Liver (tissue), 9 donors: ENCODE measurements around the gene GHITM. TPM values are rescaled to one million over a fixed set of nuclear protein-coding genes. Genes with fewer than 3 reads are reported as not detected.

Experiments
- DNase-seq: peaks from one replicate; pipeline ENCODE4 v3.0.0-alpha.2; 2017; ENCODE audit warnings: low spot score
- H3K27ac ChIP-seq, 2 donors: one replicate each; pipeline ENCODE4 v1.7.0; 2013; ENCODE audit warnings: inconsistent platforms in 2 of 2, low read length in 2 of 2, control low read depth in 1 of 2, low read depth in 1 of 2, mild to moderate bottlenecking in 1 of 2
- H3K27me3 ChIP-seq, 4 donors: one replicate each; pipeline versions ENCODE4 v1.6.1 to v1.7.0; 2013; ENCODE audit warnings: low read length in 3 of 4, inconsistent platforms in 1 of 4, mild to moderate bottlenecking in 1 of 4, moderate library complexity in 1 of 4; ENCODE audit not compliant: control insufficient read depth in 4 of 4, insufficient read depth in 4 of 4
- H3K36me3 ChIP-seq, 4 donors: one replicate each; pipeline versions ENCODE4 v1.6.1 to v1.7.0; 2013; ENCODE audit warnings: low read length in 3 of 4, mild to moderate bottlenecking in 3 of 4, low read depth in 1 of 4, moderate library complexity in 1 of 4; ENCODE audit not compliant: control insufficient read depth in 4 of 4, insufficient read depth in 3 of 4
- H3K4me1 ChIP-seq, 4 donors: one replicate each; pipeline versions ENCODE4 v1.6.1 to v1.7.0; 2013; ENCODE audit warnings: low read length in 3 of 4, mild to moderate bottlenecking in 3 of 4, moderate library complexity in 1 of 4; ENCODE audit not compliant: control insufficient read depth in 4 of 4, insufficient read depth in 4 of 4
- H3K4me3 ChIP-seq, 3 donors: one replicate each; pipeline versions ENCODE4 v1.6.1 to v1.7.0; 2013; ENCODE audit warnings: low read length in 3 of 3, control low read depth in 1 of 3, low read depth in 1 of 3, mild to moderate bottlenecking in 1 of 3
- H3K9ac ChIP-seq, 2 donors: one replicate each; pipeline ENCODE4 v1.7.0; 2013; ENCODE audit warnings: low read length in 2 of 2, mild to moderate bottlenecking in 2 of 2, moderate library complexity in 2 of 2, control low read depth in 1 of 2, low read depth in 1 of 2
- H3K9me3 ChIP-seq, 4 donors: one replicate each; pipeline versions ENCODE4 v1.6.1 to v1.7.0; 2013; ENCODE audit warnings: low read length in 3 of 4; ENCODE audit not compliant: control insufficient read depth in 4 of 4
- ATF3 ChIP-seq: IDR thresholded peaks from 2 replicates; pipeline ENCODE4 v1.6.1; 2016; ENCODE audit warnings: antibody characterized with exemption
- CTCF ChIP-seq: fragments of 150-350 bp; IDR thresholded peaks from 2 replicates; pipeline ENCODE4 v1.5.1; 2017; ENCODE audit warnings: improper control_type of control experiment, low read depth, low read length; ENCODE audit not compliant: missing input control
- EGR1 ChIP-seq, 2 donors: IDR thresholded peaks; 2 replicates each; pipeline ENCODE4 v1.6.1; 2016 to 2018; ENCODE audit warnings: antibody characterized with exemption in 2 of 2, low read depth in 2 of 2
- FOXA1 ChIP-seq: IDR thresholded peaks from 2 replicates; pipeline ENCODE4 v1.6.1; 2016; ENCODE audit warnings: antibody characterized with exemption
- FOXA2 ChIP-seq: IDR thresholded peaks from 2 replicates; pipeline ENCODE4 v1.6.1; 2016; ENCODE audit warnings: antibody characterized with exemption
- GABPA ChIP-seq, 2 donors: IDR thresholded peaks in 1 of 2; conservative IDR thresholded peaks in 1 of 2; 2 replicates each; pipeline ENCODE4 v1.6.1; 2016; ENCODE audit warnings: antibody characterized with exemption in 2 of 2, mild to moderate bottlenecking in 1 of 2, moderate library complexity in 1 of 2
- HNF4A ChIP-seq, 2 donors: conservative IDR thresholded peaks; 2 replicates each; pipeline ENCODE4 v1.6.1; 2016; ENCODE audit warnings: antibody characterized with exemption in 2 of 2, mild to moderate bottlenecking in 2 of 2
- HNF4G ChIP-seq: IDR thresholded peaks from 2 replicates; pipeline ENCODE4 v1.6.1; 2016; ENCODE audit warnings: antibody characterized with exemption
- JUND ChIP-seq, 2 donors: IDR thresholded peaks; 2 replicates each; pipeline ENCODE4 v1.6.1; 2016; ENCODE audit warnings: antibody characterized with exemption in 2 of 2
- MAX ChIP-seq: IDR thresholded peaks from 2 replicates; pipeline ENCODE4 v1.6.1; 2016; ENCODE audit warnings: antibody characterized with exemption
- NR2F2 ChIP-seq: IDR thresholded peaks from 2 replicates; pipeline ENCODE4 v1.6.1; 2016; ENCODE audit warnings: antibody characterized with exemption
- RAD21 ChIP-seq, 2 donors: IDR thresholded peaks; 2 replicates each; pipeline ENCODE4 v1.6.1; 2016; ENCODE audit warnings: antibody characterized with exemption in 2 of 2, mild to moderate bottlenecking in 2 of 2
- REST ChIP-seq: IDR thresholded peaks from 2 replicates; pipeline ENCODE4 v1.6.1; 2016; ENCODE audit warnings: antibody characterized with exemption, mild to moderate bottlenecking
- RXRA ChIP-seq, 2 donors: IDR thresholded peaks; 2 replicates each; pipeline ENCODE4 v1.6.1; 2017 to 2018; ENCODE audit warnings: antibody characterized with exemption in 2 of 2, mild to moderate bottlenecking in 1 of 2
- SP1 ChIP-seq: IDR thresholded peaks from 2 replicates; pipeline ENCODE4 v1.6.1; 2018; ENCODE audit warnings: antibody characterized with exemption, mild to moderate bottlenecking
- TAF1 ChIP-seq: conservative IDR thresholded peaks from 2 replicates; pipeline ENCODE4 v1.6.1; 2016; ENCODE audit warnings: antibody characterized with exemption, mild to moderate bottlenecking
- YY1 ChIP-seq: IDR thresholded peaks from 2 replicates; pipeline ENCODE4 v1.6.1; 2016; ENCODE audit warnings: antibody characterized with exemption, mild to moderate bottlenecking
- ZBTB33 ChIP-seq: IDR thresholded peaks from 2 replicates; pipeline ENCODE4 v1.6.1; 2016; ENCODE audit warnings: antibody characterized with exemption
- WGBS: extraction: QIAGEN DNeasy Blood & Tissue Kit; methylation state at CpG from one replicate; pipeline ENCODE4 v1.1.7; 2013; 5-methylcytosine and 5-hydroxymethylcytosine counted together
- polyA plus RNA-seq, 2 donors: library from polyadenylated mRNA; stranded (reverse) in 1 of 2; unstranded in 1 of 2; fragments of 200-250 nt in 1 of 2; fragments of >200 nt in 1 of 2; fragmentation: Nextera tagmentation in 1 of 2; extraction: Ambion mirVana in 1 of 2; gene quantifications; one replicate each; pipeline versions ENCODE4 v1.2.1 to v1.2.3, GENCODE V29; 2013 to 2015
- total RNA-seq, 2 donors: library from RNA; depleted of rRNA; stranded (reverse); fragments of >200 nt; gene quantifications; one replicate each; pipeline ENCODE4 v1.2.3, GENCODE V29; 2014
- donor health status: healthy.
- donor health status: healthy.
- donor health status: healthy.
- donor health status: healthy.
- donor health status: healthy.

Gene GHITM
- total and polyA plus RNA-seq, 4 donors: 156 to 252 (median 194) TPM

GRCh38 chr10:84196941-84197340 is 57.6 kb downstream of the GHITM start:
- DNase-seq: no peak
- no peak overlapping the region for H3K27ac ChIP-seq
- H3K4me1 ChIP-seq: peaks cover 4 to 13% (median 7%) of the 10 kb centered on the region in 4 donors
- H3K9me3 ChIP-seq: no peaks in the 10 kb centered on the region
- peaks cover 0 to 11% (median 7%) of the 10 kb centered on the region in 4 donors for H3K27me3 ChIP-seq
- no peaks in the 10 kb centered on the region for H3K36me3 ChIP-seq
- no peak overlapping the region for H3K9ac ChIP-seq
- 67% methylated on average over 5 of the region's 5 CpGs for WGBS
- no peak for TF ChIP-seq SP1
- TF ChIP-seq CTCF: no peak
- TF ChIP-seq FOXA1: no peak
- no peak for TF ChIP-seq ZBTB33
- TF ChIP-seq HNF4G: no peak
- TF ChIP-seq RAD21 (IDR thresholded peaks at IDR 0.05): no peak
- TF ChIP-seq YY1: no peak
- TF ChIP-seq EGR1 (IDR thresholded peaks at IDR 0.05; ENCODE audit: low read depth in 2 of 2): no peak
- no peak for TF ChIP-seq GABPA (IDR thresholded peaks at IDR 0.05 in 1 of 2, conservative IDR thresholded peaks at IDR 0.05 in 1 of 2)
- TF ChIP-seq ATF3: no peak
- no peak for TF ChIP-seq NR2F2
- no peak for TF ChIP-seq HNF4A (conservative IDR thresholded peaks at IDR 0.05)
- no peak for TF ChIP-seq REST
- TF ChIP-seq RXRA (IDR thresholded peaks at IDR 0.05): no peak
- TF ChIP-seq JUND (IDR thresholded peaks at IDR 0.05): no peak
- no peak overlapping the region for H3K4me3 ChIP-seq

- no peaks in the 10 kb centered on the region for H3K36me3 ChIP-seq
- peaks cover 0 to 11% (median 7%) of the 10 kb centered on the region in 4 donors for H3K27me3 ChIP-seq
- no peaks in the 10 kb centered on the region for H3K9me3 ChIP-seq
- H3K27ac ChIP-seq: no peak overlapping the region
- H3K9ac ChIP-seq: no peak overlapping the region
- WGBS: 74% methylated on average over 5 of the region's 5 CpGs
- DNase-seq: no peak
- H3K4me1 ChIP-seq: peaks cover 4 to 13% (median 7%) of the 10 kb centered on the region in 4 donors
- no peak overlapping the region for H3K4me3 ChIP-seq
- TF ChIP-seq REST: no peak
- no peak for TF ChIP-seq TAF1
- TF ChIP-seq EGR1 (IDR thresholded peaks at IDR 0.05; ENCODE audit: low read depth in 2 of 2): no peak
- no peak for TF ChIP-seq NR2F2
- no peak for TF ChIP-seq SP1
- no peak for TF ChIP-seq JUND (IDR thresholded peaks at IDR 0.05)
- TF ChIP-seq YY1: no peak
- TF ChIP-seq ZBTB33: no peak
- no peak for TF ChIP-seq HNF4A (conservative IDR thresholded peaks at IDR 0.05)
- TF ChIP-seq HNF4G: no peak
- TF ChIP-seq MAX: no peak
- no peak for TF ChIP-seq RAD21 (IDR thresholded peaks at IDR 0.05)
- no peak for TF ChIP-seq FOXA1
- no peak for TF ChIP-seq ATF3
- TF ChIP-seq FOXA2: no peak
These were observed 58.3 kb downstream of the GHITM start for GRCh38 chr10:84197643-84198042.
